H1 (cell line): ENCODE results near the gene HOXD4. TPM values are rescaled to one million over a fixed set of nuclear protein-coding genes. Genes with fewer than 3 reads are reported as not detected.

Experiments used
- ASH2L ChIP-seq: fragments of 200-600, 300-600 bp; sonication (generic); IDR thresholded peaks from one replicate; pipeline ENCODE4 v1.7.1; 2017; ENCODE audit warnings: low read length
- CBX8 ChIP-seq: fragments of 300-800, 300-1000 bp; sonication (generic); IDR thresholded peaks from 2 replicates; pipeline ENCODE4 v1.7.1; 2016; ENCODE audit warnings: low read depth, low read length, borderline replicate concordance
- TEAD4 ChIP-seq: IDR thresholded peaks from 2 replicates; pipeline ENCODE4 v1.6.1; 2012; ENCODE audit warnings: low read depth, low read length, inconsistent platforms, mixed read lengths
- polyA plus RNA-seq, 7 experiments: library from polyadenylated mRNA; depleted of rRNA in 3 of 7; stranded (reverse) in 5 of 7; unstranded in 2 of 7; fragments of >200 nt in 5 of 7; fragments of 200-250 nt in 2 of 7; gene quantifications; 1 replicate in 5 of 7; 2 replicates in 1 of 7; 4 replicates in 1 of 7; pipeline versions ENCODE4 v1.2.1 to v1.2.3, GENCODE V29; 2011 to 2013; ENCODE audit warnings: missing spikeins in 2 of 7, mixed read lengths in 2 of 7
- total RNA-seq: library from RNA; stranded (reverse); fragmentation: NEBNext Ultra II Directional; extraction: Animal tissue kit (Norgen Biotek cat#: 25700); gene quantifications from 2 replicates; pipeline ENCODE4 v1.2.1, GENCODE V29; 2021
- TF ChIP-seq, protein P1 (sequence below): fragments of 300-600 bp; sonication (generic); IDR thresholded peaks from 2 replicates; pipeline ENCODE4 v1.7.1; 2012; ENCODE audit warnings: low read length, moderate library complexity, mild to moderate bottlenecking, inconsistent platforms; ENCODE audit not compliant: insufficient replicate concordance
- TF ChIP-seq, protein P2 (sequence below), 3 experiments: IDR thresholded peaks; 1 replicate in 2 of 3; 2 replicates in 1 of 3; pipeline versions ENCODE4 v1.5.1 to v1.6.1; 2011; ENCODE audit warnings: low read length in 3 of 3, mild to moderate bottlenecking in 3 of 3, inconsistent platforms in 2 of 3, low read depth in 1 of 3, moderate library complexity in 1 of 3; ENCODE audit not compliant: insufficient read depth in 1 of 3; ENCODE audit errors: control extremely low read depth in 1 of 3

The HOXD4 gene
- total and polyA plus RNA-seq, 2 of the 8 experiments (the other 6 are each of a cell fraction or from before 2014, with no cell fraction given), result not detected

DNA sequence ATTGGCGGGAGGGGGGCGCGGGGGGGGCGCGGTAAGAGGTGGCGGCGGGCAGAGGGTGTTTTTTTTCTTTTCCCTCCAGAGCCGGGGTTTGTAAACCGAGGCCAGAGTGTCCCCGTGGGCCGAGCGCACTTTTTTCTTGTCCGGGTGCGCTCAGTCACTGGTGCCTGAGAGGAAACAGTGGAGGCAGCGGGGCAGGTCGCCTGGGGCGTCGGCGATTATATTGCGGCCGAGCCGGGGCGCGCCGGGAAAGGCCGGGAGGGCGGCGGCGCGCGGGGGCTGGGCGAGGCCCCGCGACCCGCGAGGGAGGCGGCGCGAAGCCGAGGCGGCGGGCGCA is 21.6 kb upstream of the HOXD4 start (continued):
- TF ChIP-seq, protein P1, sequence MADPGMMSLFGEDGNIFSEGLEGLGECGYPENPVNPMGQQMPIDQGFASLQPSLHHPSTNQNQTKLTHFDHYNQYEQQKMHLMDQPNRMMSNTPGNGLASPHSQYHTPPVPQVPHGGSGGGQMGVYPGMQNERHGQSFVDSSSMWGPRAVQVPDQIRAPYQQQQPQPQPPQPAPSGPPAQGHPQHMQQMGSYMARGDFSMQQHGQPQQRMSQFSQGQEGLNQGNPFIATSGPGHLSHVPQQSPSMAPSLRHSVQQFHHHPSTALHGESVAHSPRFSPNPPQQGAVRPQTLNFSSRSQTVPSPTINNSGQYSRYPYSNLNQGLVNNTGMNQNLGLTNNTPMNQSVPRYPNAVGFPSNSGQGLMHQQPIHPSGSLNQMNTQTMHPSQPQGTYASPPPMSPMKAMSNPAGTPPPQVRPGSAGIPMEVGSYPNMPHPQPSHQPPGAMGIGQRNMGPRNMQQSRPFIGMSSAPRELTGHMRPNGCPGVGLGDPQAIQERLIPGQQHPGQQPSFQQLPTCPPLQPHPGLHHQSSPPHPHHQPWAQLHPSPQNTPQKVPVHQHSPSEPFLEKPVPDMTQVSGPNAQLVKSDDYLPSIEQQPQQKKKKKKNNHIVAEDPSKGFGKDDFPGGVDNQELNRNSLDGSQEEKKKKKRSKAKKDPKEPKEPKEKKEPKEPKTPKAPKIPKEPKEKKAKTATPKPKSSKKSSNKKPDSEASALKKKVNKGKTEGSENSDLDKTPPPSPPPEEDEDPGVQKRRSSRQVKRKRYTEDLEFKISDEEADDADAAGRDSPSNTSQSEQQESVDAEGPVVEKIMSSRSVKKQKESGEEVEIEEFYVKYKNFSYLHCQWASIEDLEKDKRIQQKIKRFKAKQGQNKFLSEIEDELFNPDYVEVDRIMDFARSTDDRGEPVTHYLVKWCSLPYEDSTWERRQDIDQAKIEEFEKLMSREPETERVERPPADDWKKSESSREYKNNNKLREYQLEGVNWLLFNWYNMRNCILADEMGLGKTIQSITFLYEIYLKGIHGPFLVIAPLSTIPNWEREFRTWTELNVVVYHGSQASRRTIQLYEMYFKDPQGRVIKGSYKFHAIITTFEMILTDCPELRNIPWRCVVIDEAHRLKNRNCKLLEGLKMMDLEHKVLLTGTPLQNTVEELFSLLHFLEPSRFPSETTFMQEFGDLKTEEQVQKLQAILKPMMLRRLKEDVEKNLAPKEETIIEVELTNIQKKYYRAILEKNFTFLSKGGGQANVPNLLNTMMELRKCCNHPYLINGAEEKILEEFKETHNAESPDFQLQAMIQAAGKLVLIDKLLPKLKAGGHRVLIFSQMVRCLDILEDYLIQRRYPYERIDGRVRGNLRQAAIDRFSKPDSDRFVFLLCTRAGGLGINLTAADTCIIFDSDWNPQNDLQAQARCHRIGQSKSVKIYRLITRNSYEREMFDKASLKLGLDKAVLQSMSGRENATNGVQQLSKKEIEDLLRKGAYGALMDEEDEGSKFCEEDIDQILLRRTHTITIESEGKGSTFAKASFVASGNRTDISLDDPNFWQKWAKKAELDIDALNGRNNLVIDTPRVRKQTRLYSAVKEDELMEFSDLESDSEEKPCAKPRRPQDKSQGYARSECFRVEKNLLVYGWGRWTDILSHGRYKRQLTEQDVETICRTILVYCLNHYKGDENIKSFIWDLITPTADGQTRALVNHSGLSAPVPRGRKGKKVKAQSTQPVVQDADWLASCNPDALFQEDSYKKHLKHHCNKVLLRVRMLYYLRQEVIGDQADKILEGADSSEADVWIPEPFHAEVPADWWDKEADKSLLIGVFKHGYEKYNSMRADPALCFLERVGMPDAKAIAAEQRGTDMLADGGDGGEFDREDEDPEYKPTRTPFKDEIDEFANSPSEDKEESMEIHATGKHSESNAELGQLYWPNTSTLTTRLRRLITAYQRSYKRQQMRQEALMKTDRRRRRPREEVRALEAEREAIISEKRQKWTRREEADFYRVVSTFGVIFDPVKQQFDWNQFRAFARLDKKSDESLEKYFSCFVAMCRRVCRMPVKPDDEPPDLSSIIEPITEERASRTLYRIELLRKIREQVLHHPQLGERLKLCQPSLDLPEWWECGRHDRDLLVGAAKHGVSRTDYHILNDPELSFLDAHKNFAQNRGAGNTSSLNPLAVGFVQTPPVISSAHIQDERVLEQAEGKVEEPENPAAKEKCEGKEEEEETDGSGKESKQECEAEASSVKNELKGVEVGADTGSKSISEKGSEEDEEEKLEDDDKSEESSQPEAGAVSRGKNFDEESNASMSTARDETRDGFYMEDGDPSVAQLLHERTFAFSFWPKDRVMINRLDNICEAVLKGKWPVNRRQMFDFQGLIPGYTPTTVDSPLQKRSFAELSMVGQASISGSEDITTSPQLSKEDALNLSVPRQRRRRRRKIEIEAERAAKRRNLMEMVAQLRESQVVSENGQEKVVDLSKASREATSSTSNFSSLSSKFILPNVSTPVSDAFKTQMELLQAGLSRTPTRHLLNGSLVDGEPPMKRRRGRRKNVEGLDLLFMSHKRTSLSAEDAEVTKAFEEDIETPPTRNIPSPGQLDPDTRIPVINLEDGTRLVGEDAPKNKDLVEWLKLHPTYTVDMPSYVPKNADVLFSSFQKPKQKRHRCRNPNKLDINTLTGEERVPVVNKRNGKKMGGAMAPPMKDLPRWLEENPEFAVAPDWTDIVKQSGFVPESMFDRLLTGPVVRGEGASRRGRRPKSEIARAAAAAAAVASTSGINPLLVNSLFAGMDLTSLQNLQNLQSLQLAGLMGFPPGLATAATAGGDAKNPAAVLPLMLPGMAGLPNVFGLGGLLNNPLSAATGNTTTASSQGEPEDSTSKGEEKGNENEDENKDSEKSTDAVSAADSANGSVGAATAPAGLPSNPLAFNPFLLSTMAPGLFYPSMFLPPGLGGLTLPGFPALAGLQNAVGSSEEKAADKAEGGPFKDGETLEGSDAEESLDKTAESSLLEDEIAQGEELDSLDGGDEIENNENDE, result no peak
- TF ChIP-seq ASH2L (no peak), TEAD4 (no peak), CBX8 (no peak)
- TF ChIP-seq, protein P2, sequence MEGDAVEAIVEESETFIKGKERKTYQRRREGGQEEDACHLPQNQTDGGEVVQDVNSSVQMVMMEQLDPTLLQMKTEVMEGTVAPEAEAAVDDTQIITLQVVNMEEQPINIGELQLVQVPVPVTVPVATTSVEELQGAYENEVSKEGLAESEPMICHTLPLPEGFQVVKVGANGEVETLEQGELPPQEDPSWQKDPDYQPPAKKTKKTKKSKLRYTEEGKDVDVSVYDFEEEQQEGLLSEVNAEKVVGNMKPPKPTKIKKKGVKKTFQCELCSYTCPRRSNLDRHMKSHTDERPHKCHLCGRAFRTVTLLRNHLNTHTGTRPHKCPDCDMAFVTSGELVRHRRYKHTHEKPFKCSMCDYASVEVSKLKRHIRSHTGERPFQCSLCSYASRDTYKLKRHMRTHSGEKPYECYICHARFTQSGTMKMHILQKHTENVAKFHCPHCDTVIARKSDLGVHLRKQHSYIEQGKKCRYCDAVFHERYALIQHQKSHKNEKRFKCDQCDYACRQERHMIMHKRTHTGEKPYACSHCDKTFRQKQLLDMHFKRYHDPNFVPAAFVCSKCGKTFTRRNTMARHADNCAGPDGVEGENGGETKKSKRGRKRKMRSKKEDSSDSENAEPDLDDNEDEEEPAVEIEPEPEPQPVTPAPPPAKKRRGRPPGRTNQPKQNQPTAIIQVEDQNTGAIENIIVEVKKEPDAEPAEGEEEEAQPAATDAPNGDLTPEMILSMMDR (IDR thresholded peaks at IDR 0.05; ENCODE audit: control extremely low read depth in 1 of 3, insufficient read depth in 1 of 3, low read depth in 1 of 3, low read length in 3 of 3), result no peak
- TF ChIP-seq, all 59 proteins: peak for 0
